ENCODE results near the gene SPSB1.

SPSB1 gene

GRCh38 chr1:9388335-9389180, 95.9 kb downstream of the SPSB1 start:
- Histone ChIP-seq H3K4me1 (ENCODE audit: insufficient read depth, low read length) (no peaks in the 10 kb centered on the region), H3K36me3 (ENCODE audit: insufficient read depth, low read length) (no peaks in the 10 kb centered on the region), H3K9me3 (ENCODE audit: low read length) (no peaks in the 10 kb centered on the region), H3K27me3 (ENCODE audit: insufficient read depth, low read length) (no peaks in the 10 kb centered on the region), H3K4me3 (ENCODE audit: low read length) (no peak overlapping the region), H2AFZ (ENCODE audit: low read depth, low read length) (no peak overlapping the region)

GRCh38 chr1:9389968-9390367, 97.3 kb downstream of the SPSB1 start:
- Histone ChIP-seq H3K4me1 (ENCODE audit: insufficient read depth, low read length) (no peaks in the 10 kb centered on the region), H3K27me3 (ENCODE audit: insufficient read depth, low read length) (no peaks in the 10 kb centered on the region), H2AFZ (ENCODE audit: low read depth, low read length) (no peak overlapping the region), H3K36me3 (ENCODE audit: insufficient read depth, low read length) (no peaks in the 10 kb centered on the region), H3K4me3 (ENCODE audit: low read length) (no peak overlapping the region), H3K9me3 (ENCODE audit: low read length) (no peaks in the 10 kb centered on the region)

DNA sequence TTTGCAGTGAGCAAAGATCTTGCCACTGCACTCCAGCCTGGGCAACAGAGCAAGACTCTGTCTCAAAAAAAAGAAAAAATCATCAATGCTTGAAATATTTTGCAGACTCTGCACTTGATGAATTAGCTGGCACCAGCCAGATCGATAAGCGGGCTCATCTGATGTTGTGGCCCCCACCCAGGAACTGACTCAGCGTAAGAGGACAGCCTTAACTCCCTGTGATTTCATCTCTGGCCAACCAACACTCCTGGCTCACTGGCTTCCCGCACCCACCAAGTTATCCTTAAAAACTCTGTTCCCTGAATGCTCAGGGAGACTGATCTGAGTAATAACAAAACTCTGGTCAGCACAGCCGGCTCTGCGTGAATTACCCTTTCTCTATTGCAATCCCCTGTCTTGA, 98.9 kb downstream of the SPSB1 start:
- Histone ChIP-seq H3K9me3 (ENCODE audit: low read length) (no peaks in the 10 kb centered on the region), H3K27me3 (ENCODE audit: insufficient read depth, low read length) (no peaks in the 10 kb centered on the region), H3K4me3 (ENCODE audit: low read length) (no peak overlapping the region), H3K4me1 (ENCODE audit: insufficient read depth, low read length) (no peaks in the 10 kb centered on the region), H2AFZ (ENCODE audit: low read depth, low read length) (no peak overlapping the region), H3K36me3 (ENCODE audit: insufficient read depth, low read length) (no peaks in the 10 kb centered on the region)

DNA sequence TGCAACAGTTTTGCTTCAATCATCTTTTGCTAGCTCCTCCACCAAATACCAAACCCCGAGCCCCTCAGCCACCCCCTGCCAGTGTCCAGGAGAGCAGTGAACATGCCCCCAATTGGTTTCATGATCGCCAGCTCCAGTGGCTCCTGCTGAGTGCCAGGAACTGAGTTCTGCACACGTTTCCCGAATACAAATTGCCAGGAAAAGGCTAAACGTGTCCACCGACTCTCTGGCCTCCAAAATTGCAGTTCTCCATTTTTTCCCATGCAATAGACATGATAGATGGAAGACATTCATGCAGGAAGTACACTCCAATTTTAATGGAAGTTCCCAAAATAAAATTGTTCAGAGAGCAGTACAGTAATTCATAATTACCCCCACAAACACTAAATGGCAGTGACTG, 101.3 kb downstream of the SPSB1 start:
- H2AFZ ChIP-seq (ENCODE audit: low read depth, low read length): no peak overlapping the region
- no peaks in the 10 kb centered on the region for H3K36me3 ChIP-seq (ENCODE audit: insufficient read depth, low read length)
- peaks cover 4% of the 10 kb centered on the region for H3K27me3 ChIP-seq (ENCODE audit: insufficient read depth, low read length)
- H3K4me3 ChIP-seq (ENCODE audit: low read length): no peak overlapping the region
- no peaks in the 10 kb centered on the region for H3K4me1 ChIP-seq (ENCODE audit: insufficient read depth, low read length)
- H3K9me3 ChIP-seq (ENCODE audit: low read length): no peaks in the 10 kb centered on the region

DNA sequence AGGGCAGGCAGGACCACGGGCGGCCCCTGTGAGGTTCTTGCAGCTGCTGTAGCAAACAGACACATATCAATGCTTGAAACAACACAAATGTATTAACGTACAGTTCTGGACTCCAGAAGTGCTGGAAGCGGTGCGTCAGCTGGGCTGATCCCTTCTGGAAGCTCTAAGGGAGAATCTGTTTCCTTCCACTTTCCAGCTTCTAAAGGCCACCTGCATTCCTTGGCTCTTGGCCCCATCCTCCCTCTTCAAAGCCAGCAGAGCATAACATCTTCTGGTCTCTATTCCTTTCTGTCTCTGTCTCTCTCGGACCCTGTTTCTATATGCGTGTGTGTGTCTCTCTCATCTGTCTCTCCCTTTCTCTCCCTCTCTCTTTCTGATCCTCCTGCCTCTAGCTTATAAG, 102.3 kb downstream of the SPSB1 start:
- no peaks in the 10 kb centered on the region for H3K9me3 ChIP-seq (ENCODE audit: low read length)
- H3K4me3 ChIP-seq (ENCODE audit: low read length): no peak overlapping the region
- no peak overlapping the region for H2AFZ ChIP-seq (ENCODE audit: low read depth, low read length)
- H3K36me3 ChIP-seq (ENCODE audit: insufficient read depth, low read length): no peaks in the 10 kb centered on the region
- no peaks in the 10 kb centered on the region for H3K4me1 ChIP-seq (ENCODE audit: insufficient read depth, low read length)
- H3K27me3 ChIP-seq (ENCODE audit: insufficient read depth, low read length): peaks cover 10% of the 10 kb centered on the region

DNA sequence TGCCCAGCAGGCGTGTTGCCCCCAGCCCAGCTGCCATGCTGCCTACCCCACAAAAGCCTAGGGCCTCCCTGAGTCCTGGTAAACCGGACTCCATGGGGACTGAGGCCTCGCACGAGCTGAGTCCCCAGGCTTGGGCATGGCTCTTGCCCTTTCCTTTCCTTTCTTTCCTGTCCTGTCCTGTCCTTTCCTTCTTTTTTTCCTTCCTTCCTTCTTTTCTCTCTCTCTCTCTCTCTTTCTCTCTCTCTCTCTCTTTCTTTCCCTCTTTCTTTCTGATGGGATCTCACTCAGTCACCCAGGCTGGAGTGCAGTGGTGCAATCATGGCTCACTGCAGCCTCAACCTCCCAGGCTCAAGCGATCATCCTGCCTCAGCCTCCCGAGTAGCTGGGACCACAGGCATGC, 104.4 kb downstream of the SPSB1 start:
- no peaks in the 10 kb centered on the region for H3K4me1 ChIP-seq (ENCODE audit: insufficient read depth, low read length)
- H3K4me3 ChIP-seq (ENCODE audit: low read length): no peak overlapping the region
- no peaks in the 10 kb centered on the region for H3K9me3 ChIP-seq (ENCODE audit: low read length)

DNA sequence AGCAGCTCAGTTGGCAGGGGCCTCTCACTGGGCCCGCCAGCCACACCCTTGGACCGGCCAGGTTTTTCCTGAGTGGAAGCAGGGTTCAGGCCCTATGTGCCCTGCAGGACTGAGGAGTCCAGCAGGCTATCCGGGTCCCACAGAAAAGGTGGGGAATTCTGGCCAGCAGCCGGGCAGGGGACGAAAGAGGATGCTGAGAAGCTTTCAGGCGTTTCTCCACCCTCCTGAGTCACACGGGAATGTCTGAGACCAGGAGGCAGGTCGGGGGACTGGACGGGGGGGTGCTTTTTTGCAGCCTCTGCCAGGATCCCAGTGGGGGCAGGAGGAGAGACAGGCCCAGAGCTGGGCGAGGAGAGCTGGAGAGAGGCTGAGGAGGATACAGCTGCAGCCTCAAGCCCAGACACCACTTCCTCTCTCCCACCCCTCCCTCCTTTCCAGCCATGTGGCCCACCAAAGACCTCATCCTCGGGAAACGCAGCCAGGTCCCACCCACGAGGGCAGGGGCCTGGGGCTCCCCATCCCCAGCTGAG, 105.4 kb downstream of the SPSB1 start:
- H3K4me3 ChIP-seq (ENCODE audit: low read length): no peak overlapping the region
- no peaks in the 10 kb centered on the region for H3K4me1 ChIP-seq (ENCODE audit: insufficient read depth, low read length)
- no peaks in the 10 kb centered on the region for H3K9me3 ChIP-seq (ENCODE audit: low read length)
- H2AFZ ChIP-seq (ENCODE audit: low read depth, low read length): no peak overlapping the region
- H3K27me3 ChIP-seq (ENCODE audit: insufficient read depth, low read length): peaks cover 17% of the 10 kb centered on the region
- H3K36me3 ChIP-seq (ENCODE audit: insufficient read depth, low read length): no peaks in the 10 kb centered on the region

More for the DNA sequence above, 104.4 kb downstream of the SPSB1 start:
- H2AFZ ChIP-seq (ENCODE audit: low read depth, low read length): no peak overlapping the region
- H3K36me3 ChIP-seq (ENCODE audit: insufficient read depth, low read length): no peaks in the 10 kb centered on the region
- peaks cover 17% of the 10 kb centered on the region for H3K27me3 ChIP-seq (ENCODE audit: insufficient read depth, low read length)

GRCh38 chr1:9399510-9400424, 107.1 kb downstream of the SPSB1 start:
- Histone ChIP-seq H3K9me3 (ENCODE audit: low read length) (no peaks in the 10 kb centered on the region), H3K36me3 (ENCODE audit: insufficient read depth, low read length) (no peaks in the 10 kb centered on the region), H3K4me3 (ENCODE audit: low read length) (no peak overlapping the region), H3K4me1 (ENCODE audit: insufficient read depth, low read length) (no peaks in the 10 kb centered on the region), H2AFZ (ENCODE audit: low read depth, low read length) (no peak overlapping the region), H3K27me3 (ENCODE audit: insufficient read depth, low read length) (peaks cover 17% of the 10 kb centered on the region)

GRCh38 chr1:9400425-9401079, 107.9 kb downstream of the SPSB1 start:
- H3K9me3 ChIP-seq (ENCODE audit: low read length): no peaks in the 10 kb centered on the region
- H2AFZ ChIP-seq (ENCODE audit: low read depth, low read length): no peak overlapping the region
- no peak overlapping the region for H3K4me3 ChIP-seq (ENCODE audit: low read length)
- no peaks in the 10 kb centered on the region for H3K36me3 ChIP-seq (ENCODE audit: insufficient read depth, low read length)
- peaks cover 17% of the 10 kb centered on the region for H3K27me3 ChIP-seq (ENCODE audit: insufficient read depth, low read length)
- H3K4me1 ChIP-seq (ENCODE audit: insufficient read depth, low read length): no peaks in the 10 kb centered on the region

- no peaks in the 10 kb centered on the region for H3K4me1 ChIP-seq (ENCODE audit: insufficient read depth, low read length)
- no peaks in the 10 kb centered on the region for H3K36me3 ChIP-seq (ENCODE audit: insufficient read depth, low read length)
- H2AFZ ChIP-seq (ENCODE audit: low read depth, low read length): no peak overlapping the region
- no peak overlapping the region for H3K4me3 ChIP-seq (ENCODE audit: low read length)
- H3K9me3 ChIP-seq (ENCODE audit: low read length): no peaks in the 10 kb centered on the region
- peaks cover 17% of the 10 kb centered on the region for H3K27me3 ChIP-seq (ENCODE audit: insufficient read depth, low read length)
These were observed 108.4 kb downstream of the SPSB1 start for GRCh38 chr1:9401080-9401453.

GRCh38 chr1:9402256-9402616, 109.5 kb downstream of the SPSB1 start:
- Histone ChIP-seq H3K4me1 (ENCODE audit: insufficient read depth, low read length) (no peaks in the 10 kb centered on the region), H2AFZ (ENCODE audit: low read depth, low read length) (no peak overlapping the region), H3K36me3 (ENCODE audit: insufficient read depth, low read length) (no peaks in the 10 kb centered on the region), H3K4me3 (ENCODE audit: low read length) (no peak overlapping the region), H3K9me3 (ENCODE audit: low read length) (no peaks in the 10 kb centered on the region), H3K27me3 (ENCODE audit: insufficient read depth, low read length) (peaks cover 17% of the 10 kb centered on the region)

DNA sequence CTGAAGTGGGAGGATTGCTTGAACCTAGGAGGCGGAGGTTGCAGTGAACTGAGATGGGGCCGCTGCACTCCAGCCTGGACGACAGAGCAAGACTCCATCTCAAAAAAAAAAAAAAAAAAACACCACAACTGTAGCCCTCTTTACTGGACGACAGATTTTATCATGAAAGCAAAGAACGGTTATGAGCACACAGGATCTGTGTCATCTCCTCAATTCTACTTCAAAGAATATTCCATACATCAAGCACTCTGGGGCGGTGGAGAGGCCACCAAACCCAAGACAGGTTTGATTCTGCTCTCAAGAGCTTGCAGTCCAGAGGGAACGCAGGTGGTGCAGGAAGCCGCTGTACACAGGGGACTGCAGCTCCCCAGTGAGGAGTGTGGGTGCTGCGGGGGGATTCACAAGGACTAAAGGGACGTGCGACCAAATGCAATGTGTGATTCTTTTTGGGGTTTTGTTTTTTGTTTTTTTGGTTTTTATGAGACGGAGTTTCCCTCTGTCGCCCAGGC, 110.1 kb downstream of the SPSB1 start:
- Histone ChIP-seq H2AFZ (ENCODE audit: low read depth, low read length) (no peak overlapping the region), H3K36me3 (ENCODE audit: insufficient read depth, low read length) (no peaks in the 10 kb centered on the region), H3K9me3 (ENCODE audit: low read length) (no peaks in the 10 kb centered on the region), H3K4me1 (ENCODE audit: insufficient read depth, low read length) (no peaks in the 10 kb centered on the region), H3K4me3 (ENCODE audit: low read length) (no peak overlapping the region), H3K27me3 (ENCODE audit: insufficient read depth, low read length) (peaks cover 17% of the 10 kb centered on the region)
